Middle frontal gyrus (tissue), 1 donor: ENCODE data around the gene HDAC6.
"Not testable (repeated sequence)": the region's sequence is repeated elsewhere in the genome, so short reads cannot be mapped to it uniquely, and the experiment has no call there.

Source experiments
- DNase-seq: peaks from one replicate; pipeline ENCODE4 v3.0.0-alpha.2; 2015; ENCODE audit warnings: low spot score; ENCODE audit errors: extremely low spot score

The HDAC6 gene

GRCh38 chrX:48789366-48790220 is 12.3 kb upstream of the HDAC6 start:
- no peak for DNase-seq

GRCh38 chrX:48790477-48790876 is 11.4 kb upstream of the HDAC6 start:
- no peak for DNase-seq

GRCh38 chrX:48791063-48791820 is 10.6 kb upstream of the HDAC6 start:
- no peak for DNase-seq

GRCh38 chrX:48792219-48792618 is 9.6 kb upstream of the HDAC6 start:
- DNase-seq = no peak

GRCh38 chrX:48793935-48794334 is 7.9 kb upstream of the HDAC6 start:
- DNase-seq = no peak

GRCh38 chrX:48794340-48794910 is 7.4 kb upstream of the HDAC6 start:
- no peak for DNase-seq

- no peak for DNase-seq
Observed at GRCh38 chrX:48794911-48795515, 6.9 kb upstream of the HDAC6 start.

GRCh38 chrX:48798318-48798717 is 3.5 kb upstream of the HDAC6 start:
- no peak for DNase-seq

GRCh38 chrX:48800574-48801279 is 1.1 kb upstream of the HDAC6 start:
- no peak for DNase-seq

- no peak for DNase-seq
Observed at GRCh38 chrX:48802089-48802904, 430 bp downstream of the HDAC6 start.

- DNase-seq = no peak
Observed at GRCh38 chrX:48802905-48803200, 986 bp downstream of the HDAC6 start.

GRCh38 chrX:48806081-48806480 is 4.2 kb downstream of the HDAC6 start:
- no peak for DNase-seq

- no peak for DNase-seq
Observed at GRCh38 chrX:48813644-48814043, 11.8 kb downstream of the HDAC6 start.

- no peak for DNase-seq
Observed at GRCh38 chrX:48814722-48815121, 12.9 kb downstream of the HDAC6 start.

GRCh38 chrX:48815266-48815665 is 13.4 kb downstream of the HDAC6 start:
- DNase-seq = no peak

GRCh38 chrX:48816014-48816810 is 14.3 kb downstream of the HDAC6 start:
- no peak for DNase-seq

- DNase-seq = no peak
Observed at GRCh38 chrX:48818098-48818497, 16.2 kb downstream of the HDAC6 start.

- DNase-seq = no peak
Observed at GRCh38 chrX:48818866-48819265, 17.0 kb downstream of the HDAC6 start.

GRCh38 chrX:48819394-48819793 is 17.5 kb downstream of the HDAC6 start:
- not testable (repeated sequence) for DNase-seq

GRCh38 chrX:48823053-48823452 is 21.2 kb downstream of the HDAC6 start:
- no peak for DNase-seq
